GM18505 (cell line): ENCODE data around the gene FBXL20.
"Not testable (repeated sequence)": the region's sequence is repeated elsewhere in the genome, so short reads cannot be mapped to it uniquely, and the experiment has no call there.

ENCODE experiments used
- ATAC-seq: cut with Tn5 transposase; IDR thresholded peaks from one replicate; pipeline ENCODE4 v1.9.1; 2021; ENCODE audit not compliant: unreplicated experiment
- POLR2A ChIP-seq: IDR thresholded peaks from 4 replicates; pipeline ENCODE4 v1.6.1; 2011; ENCODE audit warnings: borderline replicate concordance; ENCODE audit not compliant: insufficient read depth, insufficient read length; ENCODE audit errors: extremely low read depth

FBXL20 gene

GRCh38 chr17:39402890-39403605 lies 1.6 kb upstream of the FBXL20 start:
- ATAC-seq: no peak
- no peak for TF ChIP-seq POLR2A

GRCh38 chr17:39402244-39402889 lies 941 bp upstream of the FBXL20 start:
- TF ChIP-seq POLR2A: no peak
- ATAC-seq: peak; percentile 38

- TF ChIP-seq POLR2A: no peak
- ATAC-seq: peak; percentile 7
Observed at GRCh38 chr17:39400547-39401411, 647 bp downstream of the FBXL20 start.

- no peak for TF ChIP-seq POLR2A
- no peak for ATAC-seq
Observed at GRCh38 chr17:39399791-39400190, 1.6 kb downstream of the FBXL20 start.

DNA sequence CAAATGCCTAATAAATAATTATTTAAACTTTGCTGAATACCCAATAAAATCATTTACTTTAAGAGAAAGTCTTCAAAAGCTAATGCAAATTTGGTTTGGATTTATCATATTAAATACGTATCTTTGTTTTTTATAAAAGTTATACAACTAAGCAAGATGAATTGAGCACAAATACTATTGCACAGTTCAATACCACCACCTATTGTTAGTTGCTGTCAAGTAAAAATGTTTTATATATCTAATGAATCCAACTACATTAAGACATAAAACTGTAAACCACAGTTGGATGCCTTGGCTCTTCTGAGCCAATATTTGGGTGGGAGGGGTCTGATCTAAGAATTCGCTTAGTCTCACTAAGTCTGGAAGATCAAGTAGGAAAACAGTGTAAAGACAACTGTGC lies 7.7 kb downstream of the FBXL20 start:
- TF ChIP-seq POLR2A: no peak
- ATAC-seq: no peak

GRCh38 chr17:39391448-39391847 lies 10.0 kb downstream of the FBXL20 start:
- no peak for TF ChIP-seq POLR2A
- no peak for ATAC-seq

GRCh38 chr17:39385040-39385439 lies 16.4 kb downstream of the FBXL20 start:
- no peak for TF ChIP-seq POLR2A
- ATAC-seq: no peak

GRCh38 chr17:39380144-39380543 lies 21.3 kb downstream of the FBXL20 start:
- ATAC-seq: no peak
- no peak for TF ChIP-seq POLR2A

DNA sequence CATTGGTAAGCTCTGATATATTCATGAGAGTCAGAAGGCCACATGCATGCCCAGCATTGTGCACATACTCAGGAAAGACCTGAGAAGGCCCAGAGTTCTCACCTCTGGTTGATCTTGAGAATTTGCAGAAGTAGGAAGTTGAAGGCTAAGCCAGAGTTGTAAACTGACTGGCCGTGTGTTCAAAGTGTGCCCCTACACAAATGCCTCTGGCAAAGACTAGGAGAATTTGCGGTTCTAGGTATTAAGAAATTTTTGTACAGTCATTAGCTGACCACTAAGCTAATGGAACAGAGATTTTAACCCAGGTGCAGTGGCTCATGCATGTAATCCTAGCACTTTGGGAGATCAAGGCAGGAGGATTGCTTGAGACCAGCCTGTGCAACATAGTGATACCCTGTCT lies 25.0 kb downstream of the FBXL20 start:
- no peak for TF ChIP-seq POLR2A
- no peak for ATAC-seq

DNA sequence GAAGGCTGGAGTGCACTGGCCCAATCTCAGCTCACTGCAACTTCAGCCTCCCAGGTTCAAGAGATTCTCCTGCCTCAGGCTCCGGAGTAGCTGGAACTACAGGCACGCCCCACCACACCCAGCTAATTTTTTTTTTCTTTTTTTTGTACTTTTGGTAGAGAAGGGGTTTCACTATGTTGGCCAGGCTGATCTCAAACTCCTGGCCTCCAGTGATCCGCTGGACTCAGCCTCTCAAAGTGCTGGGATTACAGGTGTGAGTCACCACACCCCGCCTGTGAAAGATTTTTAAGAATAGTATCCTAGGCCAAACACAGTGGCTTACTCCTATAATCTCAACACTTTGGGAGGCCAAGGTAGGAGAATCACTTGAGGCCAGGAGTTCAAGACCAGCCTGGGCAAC lies 33.6 kb downstream of the FBXL20 start:
- ATAC-seq: not testable (repeated sequence)

- no peak for TF ChIP-seq POLR2A
- no peak for ATAC-seq
Observed at GRCh38 chr17:39365872-39366271, 35.6 kb downstream of the FBXL20 start.

DNA sequence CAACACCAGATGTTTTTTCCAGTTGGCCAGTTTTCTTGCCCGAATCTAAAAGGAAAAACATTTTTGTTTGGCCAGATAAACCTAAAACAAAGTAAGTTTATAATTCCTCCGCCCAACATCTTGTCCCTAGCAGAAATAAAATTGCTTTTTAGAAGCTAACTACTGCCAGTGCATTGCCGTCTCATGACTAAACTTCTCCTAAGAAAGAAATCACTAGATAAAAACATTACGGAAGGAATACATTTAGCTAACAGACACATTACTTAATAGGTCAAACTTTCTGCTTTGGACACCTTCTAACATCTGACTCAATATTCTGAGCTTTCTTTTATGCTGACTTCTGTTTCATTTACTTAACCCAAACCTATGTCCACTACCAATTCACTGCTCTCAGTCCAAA lies 36.2 kb downstream of the FBXL20 start:
- no peak for TF ChIP-seq POLR2A
- ATAC-seq: no peak

GRCh38 chr17:39364236-39365025 lies 37.0 kb downstream of the FBXL20 start:
- ATAC-seq: no peak
- no peak for TF ChIP-seq POLR2A
